Skin epidermis (tissue), 12 donors: ENCODE results near the gene PUS10.
"Not testable (repeated sequence)": the region's sequence is repeated elsewhere in the genome, so short reads cannot be mapped to it uniquely, and the experiment has no call there.

Source experiments
- H3K27ac ChIP-seq, 21 experiments: fragments of 200-600 bp; sonication (generic) in 11 of 21; one replicate each; pipeline ENCODE4 v1.5.0; 2020; ENCODE audit warnings: mild to moderate bottlenecking in 3 of 21, inconsistent platforms in 2 of 21, moderate library complexity in 2 of 21
- H3K4me3 ChIP-seq, 7 experiments: fragments of 200-600 bp; sonication (generic) in 2 of 7; one replicate each; pipeline ENCODE4 v1.5.0; 2020; ENCODE audit warnings: inconsistent platforms in 2 of 7, mild to moderate bottlenecking in 2 of 7, moderate library complexity in 1 of 7

Gene PUS10

GRCh38 chr2:61015976-61016375 lies 2.1 kb downstream of the PUS10 start:
- Histone ChIP-seq H3K4me3 (peak overlapping the region in 6 of 7 experiments; percentile 80 to 94 (median 92)), H3K27ac (peak overlapping the region in 16 of 21 experiments; percentile 33 to 95 (median 91))

DNA sequence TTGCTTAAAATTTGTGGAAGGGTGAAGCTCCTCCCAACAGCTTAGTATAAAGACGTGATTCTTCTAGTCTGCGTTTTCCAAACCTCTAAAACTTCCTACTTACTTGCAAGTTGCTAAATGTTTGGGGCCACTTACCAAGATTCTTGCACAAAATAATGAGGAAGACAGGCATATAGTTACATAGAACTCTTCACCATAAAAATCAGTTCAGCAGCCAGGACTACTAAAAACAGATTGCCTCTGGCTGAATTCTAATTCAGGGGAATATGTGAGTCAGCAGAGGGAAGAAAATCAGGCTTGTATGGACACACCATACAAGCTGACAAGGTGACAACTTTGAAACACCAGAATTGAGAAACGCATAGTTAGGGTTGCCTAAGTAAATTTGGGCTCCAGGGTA lies 3.3 kb downstream of the PUS10 start:
- Histone ChIP-seq H3K27ac (peak overlapping the region in 12 of 21 experiments; percentile 4 to 94 (median 46)), H3K4me3 (no peak overlapping the region)

- Histone ChIP-seq H3K4me3 (no peak overlapping the region), H3K27ac (peak overlapping the region in 8 of 21 experiments; percentile 4 to 64 (median 30))
These were observed 4.7 kb downstream of the PUS10 start for GRCh38 chr2:61013382-61013781.

DNA sequence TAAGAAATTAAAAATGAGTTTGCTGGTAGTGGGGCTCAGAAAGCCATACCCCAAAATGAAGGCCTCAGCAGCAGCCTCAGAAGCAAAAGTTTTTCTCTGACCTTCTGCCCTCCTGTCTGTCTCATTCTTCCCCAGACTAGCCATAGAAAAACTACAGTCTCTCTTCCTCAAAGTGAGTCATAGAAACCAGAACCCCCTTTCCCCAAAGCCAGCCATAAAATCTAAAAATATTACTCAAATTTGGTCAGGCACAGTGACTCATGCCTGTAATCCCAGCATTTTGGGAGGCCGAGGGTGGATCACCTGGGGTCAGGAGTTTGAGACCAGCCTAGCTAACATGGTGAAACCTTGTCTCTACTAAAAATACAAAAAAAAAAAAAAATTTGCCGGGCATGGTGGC lies 5.8 kb downstream of the PUS10 start:
- not testable (repeated sequence) for H3K4me3 ChIP-seq
- H3K27ac ChIP-seq: peak overlapping the region in 15 of 21 experiments; percentile 7 to 74 (median 34)

DNA sequence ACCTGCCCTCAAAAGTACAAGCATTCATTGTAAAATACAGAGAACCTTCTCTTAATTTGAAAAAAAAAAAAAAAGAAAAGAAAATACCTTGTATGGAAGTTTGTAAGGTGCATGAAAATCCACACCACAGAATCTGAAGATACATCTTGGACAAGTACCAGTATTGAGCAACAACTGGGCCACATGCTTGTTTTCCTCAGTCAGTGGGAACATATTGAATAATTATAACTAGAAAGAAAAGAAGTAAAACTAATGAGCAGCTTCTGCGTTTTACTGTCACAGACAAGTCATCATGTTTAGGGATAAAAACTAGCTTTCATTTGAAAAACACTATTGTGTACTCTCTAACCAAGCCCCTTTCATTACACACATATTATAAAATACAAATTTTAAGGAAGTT lies 6.4 kb downstream of the PUS10 start:
- peak overlapping the region in 11 of 21 experiments; percentile 9 to 74 (median 49) for H3K27ac ChIP-seq
- H3K4me3 ChIP-seq: no peak overlapping the region

- H3K27ac ChIP-seq: no peak overlapping the region
These were observed 8.7 kb downstream of the PUS10 start for GRCh38 chr2:61009355-61009754.

DNA sequence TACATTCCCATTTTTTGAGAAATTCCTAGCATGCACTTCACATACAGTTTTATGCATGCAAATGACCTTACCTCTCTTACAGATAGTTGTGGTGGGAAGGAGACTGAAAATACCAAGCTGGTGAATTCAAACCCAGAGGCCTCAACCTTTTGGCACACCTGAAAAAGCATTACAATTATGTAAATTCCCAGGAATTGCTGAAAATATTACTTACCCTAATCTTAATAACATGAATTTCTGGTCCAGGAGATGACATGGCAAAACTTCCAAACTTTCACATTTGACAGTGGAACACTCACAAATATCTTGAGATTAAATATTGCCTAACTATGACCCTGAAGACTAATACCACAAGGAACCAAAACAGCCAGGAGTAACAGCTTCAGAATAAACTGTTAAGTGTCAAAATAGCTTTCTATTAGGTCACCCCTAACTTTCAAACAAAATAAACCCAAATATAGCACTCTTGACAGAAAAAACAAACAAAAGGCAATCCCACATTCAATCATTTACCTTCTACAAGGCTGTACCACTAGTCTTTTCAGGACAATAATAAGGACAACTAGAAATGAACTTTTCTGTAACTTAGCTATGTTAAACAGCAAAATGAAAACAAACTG lies 11.5 kb downstream of the PUS10 start:
- H3K4me3 ChIP-seq: no peak overlapping the region
- H3K27ac ChIP-seq: no peak overlapping the region

More at GRCh38 chr2:61009355-61009754, 8.7 kb downstream of the PUS10 start:
- H3K4me3 ChIP-seq: no peak overlapping the region

- no peak overlapping the region for H3K4me3 ChIP-seq
- H3K27ac ChIP-seq: no peak overlapping the region
These were observed 12.3 kb downstream of the PUS10 start for GRCh38 chr2:61005736-61006135.

DNA sequence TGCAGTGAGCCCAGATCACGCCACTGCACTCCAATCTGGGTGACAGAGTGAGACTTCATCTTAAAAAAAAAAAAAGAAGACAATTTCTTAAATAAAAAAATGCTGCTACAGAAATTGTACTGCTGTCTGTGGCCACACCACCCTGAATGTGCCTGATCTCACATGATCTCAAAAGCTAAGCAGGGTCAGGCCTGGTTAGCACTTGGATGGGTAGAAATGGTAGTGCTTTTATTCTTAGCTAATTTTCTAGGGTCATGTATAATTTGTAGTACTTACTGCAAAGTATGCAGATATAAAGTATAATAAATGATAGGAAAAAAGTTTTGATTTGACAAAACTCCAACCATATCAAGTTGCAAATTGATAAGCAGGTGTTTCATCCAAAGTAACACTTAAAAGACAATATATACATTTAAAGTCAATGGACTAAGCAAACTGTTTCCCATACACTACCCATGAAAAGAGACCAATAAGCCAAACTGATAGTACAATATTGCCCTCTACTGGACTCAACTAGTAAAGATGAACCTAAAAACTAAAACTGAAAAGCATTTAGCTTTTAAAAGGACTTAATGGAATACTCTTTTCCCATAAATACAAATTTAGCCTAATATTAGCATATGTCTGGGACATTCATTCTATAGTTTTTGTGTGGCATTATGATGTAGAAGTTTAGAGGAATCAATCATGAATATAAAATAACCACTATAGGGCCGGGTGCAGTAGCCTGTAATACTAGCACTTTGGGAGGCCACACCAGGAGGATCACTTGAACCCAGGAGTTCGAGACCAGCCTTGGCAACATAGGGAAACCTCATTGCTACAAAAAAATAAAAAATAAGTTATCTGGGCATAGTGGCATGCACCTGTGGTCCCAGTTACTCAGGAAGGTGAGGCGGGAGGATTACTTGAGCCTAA lies 19.2 kb downstream of the PUS10 start:
- Histone ChIP-seq H3K27ac (peak overlapping the region in 1 of 21 experiments; percentile 2), H3K4me3 (no peak overlapping the region)

DNA sequence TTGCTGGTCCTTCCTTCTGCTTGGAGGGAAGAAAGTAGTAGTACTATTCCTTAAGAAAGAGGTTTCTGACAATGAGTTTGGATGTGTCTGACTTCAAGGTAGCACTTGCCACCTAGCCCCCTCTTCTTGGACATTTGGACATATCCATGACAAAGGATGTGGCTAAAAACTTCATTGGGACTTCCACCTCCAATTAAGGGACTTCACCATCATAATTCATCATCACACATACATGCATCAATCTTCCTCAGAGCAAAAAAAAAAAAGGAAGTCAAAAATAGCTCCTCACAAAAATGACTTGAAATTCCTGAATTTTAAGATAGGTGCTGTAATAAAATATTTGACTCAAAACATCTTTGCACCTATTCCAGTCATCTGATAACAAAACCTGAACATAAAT lies 23.9 kb downstream of the PUS10 start:
- Histone ChIP-seq H3K27ac (no peak overlapping the region), H3K4me3 (no peak overlapping the region)

- Histone ChIP-seq H3K4me3 (no peak overlapping the region), H3K27ac (peak overlapping the region in 12 of 21 experiments; percentile 6 to 75 (median 49))
These were observed 25.1 kb downstream of the PUS10 start for GRCh38 chr2:60992985-60993392.

GRCh38 chr2:60991644-60992043 lies 26.4 kb downstream of the PUS10 start:
- H3K4me3 ChIP-seq: no peak overlapping the region
- peak overlapping the region in 2 of 21 experiments; percentile 68 to 75 for H3K27ac ChIP-seq

- Histone ChIP-seq H3K27ac (no peak overlapping the region), H3K4me3 (no peak overlapping the region)
These were observed 28.8 kb downstream of the PUS10 start for GRCh38 chr2:60989259-60989658.

GRCh38 chr2:60987656-60988055 lies 30.4 kb downstream of the PUS10 start:
- H3K4me3 ChIP-seq, H3K27ac ChIP-seq: not testable (repeated sequence)

- H3K27ac ChIP-seq: no peak overlapping the region
- H3K4me3 ChIP-seq: no peak overlapping the region
These were observed 31.0 kb downstream of the PUS10 start for GRCh38 chr2:60987041-60987440.

DNA sequence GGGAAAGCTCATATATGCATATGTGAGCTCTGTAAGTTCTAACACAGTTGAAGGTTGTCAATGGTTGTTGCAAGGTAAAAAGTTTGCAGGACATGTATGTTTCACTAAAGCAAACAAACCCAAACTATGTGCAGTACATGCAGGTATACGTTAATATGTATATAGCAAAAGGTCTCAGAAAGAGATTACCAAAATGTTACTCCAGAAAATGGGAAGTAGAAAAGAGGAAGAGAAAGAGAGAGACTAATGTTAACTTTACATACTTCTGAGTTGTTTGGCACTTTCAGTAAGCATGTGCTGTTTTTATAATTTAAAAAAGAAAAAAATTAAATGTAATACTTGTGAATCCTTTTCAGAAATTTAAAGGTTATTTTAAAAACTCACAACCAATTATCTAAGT lies 33.3 kb downstream of the PUS10 start:
- Histone ChIP-seq H3K4me3 (no peak overlapping the region), H3K27ac (no peak overlapping the region)

DNA sequence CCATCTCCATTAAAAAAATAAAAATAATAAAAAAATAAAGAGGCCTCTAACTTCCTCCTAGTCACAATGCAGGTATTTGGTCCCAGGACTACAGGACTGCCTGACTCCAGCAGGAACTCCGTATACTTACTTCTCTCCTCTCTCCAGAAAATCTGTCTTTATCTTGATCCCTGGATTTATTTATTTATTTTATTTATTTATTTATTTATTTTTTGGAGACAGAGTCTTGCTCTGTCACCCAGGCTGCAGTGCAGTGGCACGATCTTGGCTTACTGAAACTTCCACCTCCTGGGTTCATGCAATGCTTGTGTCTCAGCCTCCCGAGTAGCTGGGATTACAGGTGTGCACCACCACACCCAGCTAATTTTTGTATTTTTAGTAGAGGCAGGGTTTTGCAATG lies 36.0 kb downstream of the PUS10 start:
- H3K4me3 ChIP-seq: not testable (repeated sequence)

DNA sequence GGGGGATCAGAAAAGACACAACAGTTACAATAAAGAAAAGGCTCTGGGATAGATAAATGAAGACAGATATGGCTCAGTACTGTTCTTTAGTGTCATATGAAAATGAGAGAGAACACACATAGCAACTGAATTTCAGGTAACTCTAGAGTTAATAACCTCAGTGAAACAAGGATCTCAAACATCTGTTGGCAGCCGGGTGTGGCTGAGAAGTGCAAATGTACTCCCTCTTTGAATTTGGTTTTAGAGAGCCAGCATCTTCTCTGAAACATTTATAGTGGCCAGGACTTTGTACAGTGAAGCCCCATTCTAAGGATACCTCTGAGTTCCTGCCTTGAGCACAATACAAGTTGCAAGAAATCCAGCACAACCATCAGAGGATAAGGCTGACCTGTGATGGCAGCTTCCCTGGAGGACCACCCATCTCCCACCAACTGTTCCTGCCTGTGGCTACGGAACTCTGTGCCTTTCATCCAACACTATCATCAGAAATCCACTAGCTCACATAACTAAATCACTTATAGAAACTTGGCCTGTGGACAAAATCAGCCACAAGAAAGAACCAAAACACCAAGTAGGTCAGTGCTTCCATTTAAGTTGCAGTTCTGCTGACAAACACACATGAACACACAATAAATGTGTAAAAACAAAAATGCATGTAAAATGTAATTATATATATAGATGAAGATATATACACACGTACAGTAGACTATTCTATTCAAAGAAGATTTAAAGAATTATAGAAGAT lies 37.8 kb downstream of the PUS10 start:
- H3K4me3 ChIP-seq: no peak overlapping the region

More for the DNA sequence above, 36.0 kb downstream of the PUS10 start:
- H3K27ac ChIP-seq: not testable (repeated sequence)

DNA sequence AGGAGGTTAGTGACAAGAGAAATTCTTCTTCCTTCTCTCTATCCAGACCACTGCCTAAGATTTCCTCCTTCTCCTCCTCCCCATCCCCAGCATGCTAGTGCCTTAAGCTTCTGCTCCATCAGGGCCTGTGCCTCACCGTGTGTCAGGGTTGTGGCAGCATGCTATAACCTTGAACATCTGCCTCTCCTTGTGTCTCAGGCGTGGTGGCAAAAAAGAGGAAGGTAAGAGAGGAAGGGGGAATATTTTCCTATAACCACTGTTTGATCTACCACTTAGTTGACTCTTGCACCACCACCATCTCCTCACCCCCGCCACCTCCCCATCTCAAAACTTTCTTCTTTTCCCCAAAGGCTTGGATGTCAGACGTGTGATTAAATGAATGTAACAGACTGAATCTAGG lies 38.8 kb downstream of the PUS10 start:
- H3K27ac ChIP-seq: no peak overlapping the region

More for the DNA sequence above, 37.8 kb downstream of the PUS10 start:
- no peak overlapping the region for H3K27ac ChIP-seq

GRCh38 chr2:60977562-60977895 lies 40.5 kb downstream of the PUS10 start:
- Histone ChIP-seq H3K4me3 (no peak overlapping the region), H3K27ac (no peak overlapping the region)

More for the DNA sequence above, 38.8 kb downstream of the PUS10 start:
- H3K4me3 ChIP-seq: no peak overlapping the region
